Muscle of arm (tissue), 12 donors: ENCODE measurements around the gene GGT5. TPM values are rescaled to one million over a fixed set of nuclear protein-coding genes. Genes with fewer than 3 reads are reported as not detected.
"Not testable (repeated sequence)": the region's sequence is repeated elsewhere in the genome, so short reads cannot be mapped to it uniquely, and the experiment has no call there.

ENCODE experiments used
- DNase-seq: peaks from one replicate; pipeline ENCODE4 v3.0.0-alpha.2; 2013
- polyA plus RNA-seq, 12 donors: library from polyadenylated mRNA; unstranded; fragments of 120-200 nt; gene quantifications; one replicate each; pipeline ENCODE4 v1.2.1, GENCODE V29; 2013; ENCODE audit not compliant: insufficient read length in 12 of 12

Gene GGT5
- polyA plus RNA-seq, 12 donors, result 7.8 to 24.2 (median 12.0) TPM; not detected in 1

GRCh38 chr22:24233816-24234215 is 11.1 kb downstream of the GGT5 start:
- no peak for DNase-seq

GRCh38 chr22:24233235-24233634 is 11.6 kb downstream of the GGT5 start:
- no peak for DNase-seq

- no peak for DNase-seq
These were observed 12.2 kb downstream of the GGT5 start for GRCh38 chr22:24232725-24233124.

GRCh38 chr22:24232124-24232523 is 12.8 kb downstream of the GGT5 start:
- DNase-seq, result no peak

- DNase-seq, result no peak
These were observed 13.2 kb downstream of the GGT5 start for GRCh38 chr22:24231706-24232105.

- no peak for DNase-seq
These were observed 13.8 kb downstream of the GGT5 start for GRCh38 chr22:24230911-24231656.

GRCh38 chr22:24225951-24226350 is 18.9 kb downstream of the GGT5 start:
- DNase-seq, result no peak

- DNase-seq, result no peak
These were observed 19.8 kb downstream of the GGT5 start for GRCh38 chr22:24225044-24225601.

- DNase-seq, result no peak
These were observed 20.4 kb downstream of the GGT5 start for GRCh38 chr22:24224468-24224867.

GRCh38 chr22:24219750-24220149 is 25.1 kb downstream of the GGT5 start:
- no peak for DNase-seq

- DNase-seq, result no peak
These were observed 27.5 kb downstream of the GGT5 start for GRCh38 chr22:24217384-24217783.

GRCh38 chr22:24216541-24217209 is 28.2 kb downstream of the GGT5 start:
- DNase-seq, result no peak

- no peak for DNase-seq
These were observed 30.2 kb downstream of the GGT5 start for GRCh38 chr22:24214467-24215285.

- DNase-seq, result not testable (repeated sequence)
These were observed 31.8 kb downstream of the GGT5 start for GRCh38 chr22:24213111-24213510.

- not testable (repeated sequence) for DNase-seq
These were observed 33.2 kb downstream of the GGT5 start for GRCh38 chr22:24211716-24212115.

- not testable (repeated sequence) for DNase-seq
These were observed 34.5 kb downstream of the GGT5 start for GRCh38 chr22:24210409-24210808.

GRCh38 chr22:24209687-24210086 is 35.2 kb downstream of the GGT5 start:
- DNase-seq, result no peak

- DNase-seq, result no peak
These were observed 35.9 kb downstream of the GGT5 start for GRCh38 chr22:24209016-24209415.

GRCh38 chr22:24208012-24208749 is 36.7 kb downstream of the GGT5 start:
- peak; percentile 38 for DNase-seq

- DNase-seq, result no peak
These were observed 37.4 kb downstream of the GGT5 start for GRCh38 chr22:24207264-24208011.
